Astrocyte of the cerebellum (primary cell): ENCODE results near the gene CLEC17A.

Source experiments
- DNase-seq: peaks from one replicate; pipeline ENCODE4 v3.0.0-alpha.2; 2011; ENCODE audit warnings: low read depth
- H3K4me3 ChIP-seq: 2 replicates; pipeline ENCODE4 v1.5.1; 2011; ENCODE audit warnings: mild to moderate bottlenecking, low read depth, low read length, moderate library complexity
- in situ Hi-C: cut with HindIII; loops from 2 replicates; pipeline ENCODE4 v1.10.0; 2017; ENCODE audit warnings: low sequenced_read_pairs
- TF ChIP-seq, protein P1 (sequence below): IDR thresholded peaks from 2 replicates; pipeline ENCODE4 v1.5.1; 2012; ENCODE audit warnings: low read length, low read depth, moderate library complexity, mild to moderate bottlenecking; ENCODE audit errors: missing control alignments

Gene CLEC17A

DNA sequence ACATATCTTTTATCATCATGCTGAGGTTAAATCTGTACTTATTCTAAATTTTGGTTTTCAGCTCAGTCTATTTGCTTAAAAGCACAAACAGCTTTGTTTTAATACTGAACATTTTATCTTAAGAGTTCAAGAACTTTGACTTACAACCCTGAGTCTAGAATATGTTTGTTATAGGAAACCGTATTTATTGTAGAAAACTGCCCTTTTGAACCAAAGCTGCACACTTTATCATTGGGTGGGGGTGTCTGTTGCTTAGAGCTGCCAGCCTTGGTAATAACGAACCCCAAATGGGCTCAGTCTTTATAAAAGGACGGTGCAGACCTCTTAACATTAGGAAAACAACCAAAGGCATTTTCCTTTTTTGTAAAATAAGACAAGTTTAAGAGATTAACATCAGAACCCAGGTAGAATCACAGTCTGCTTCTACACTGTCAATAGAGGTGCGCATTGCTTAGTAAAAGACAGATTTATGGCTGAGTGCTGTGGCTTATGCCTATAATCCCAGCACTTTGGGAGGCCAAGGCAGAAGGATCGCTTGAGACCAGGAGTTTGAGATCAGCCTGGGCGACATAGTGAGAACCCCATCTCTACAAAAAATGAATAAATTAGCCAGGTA, 77.1 kb downstream of the CLEC17A start:
- TF ChIP-seq, protein P1, sequence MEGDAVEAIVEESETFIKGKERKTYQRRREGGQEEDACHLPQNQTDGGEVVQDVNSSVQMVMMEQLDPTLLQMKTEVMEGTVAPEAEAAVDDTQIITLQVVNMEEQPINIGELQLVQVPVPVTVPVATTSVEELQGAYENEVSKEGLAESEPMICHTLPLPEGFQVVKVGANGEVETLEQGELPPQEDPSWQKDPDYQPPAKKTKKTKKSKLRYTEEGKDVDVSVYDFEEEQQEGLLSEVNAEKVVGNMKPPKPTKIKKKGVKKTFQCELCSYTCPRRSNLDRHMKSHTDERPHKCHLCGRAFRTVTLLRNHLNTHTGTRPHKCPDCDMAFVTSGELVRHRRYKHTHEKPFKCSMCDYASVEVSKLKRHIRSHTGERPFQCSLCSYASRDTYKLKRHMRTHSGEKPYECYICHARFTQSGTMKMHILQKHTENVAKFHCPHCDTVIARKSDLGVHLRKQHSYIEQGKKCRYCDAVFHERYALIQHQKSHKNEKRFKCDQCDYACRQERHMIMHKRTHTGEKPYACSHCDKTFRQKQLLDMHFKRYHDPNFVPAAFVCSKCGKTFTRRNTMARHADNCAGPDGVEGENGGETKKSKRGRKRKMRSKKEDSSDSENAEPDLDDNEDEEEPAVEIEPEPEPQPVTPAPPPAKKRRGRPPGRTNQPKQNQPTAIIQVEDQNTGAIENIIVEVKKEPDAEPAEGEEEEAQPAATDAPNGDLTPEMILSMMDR: no peak
- H3K4me3 ChIP-seq: no peak overlapping the region
- in situ Hi-C loops: no loop called here
- no peak for DNase-seq

DNA sequence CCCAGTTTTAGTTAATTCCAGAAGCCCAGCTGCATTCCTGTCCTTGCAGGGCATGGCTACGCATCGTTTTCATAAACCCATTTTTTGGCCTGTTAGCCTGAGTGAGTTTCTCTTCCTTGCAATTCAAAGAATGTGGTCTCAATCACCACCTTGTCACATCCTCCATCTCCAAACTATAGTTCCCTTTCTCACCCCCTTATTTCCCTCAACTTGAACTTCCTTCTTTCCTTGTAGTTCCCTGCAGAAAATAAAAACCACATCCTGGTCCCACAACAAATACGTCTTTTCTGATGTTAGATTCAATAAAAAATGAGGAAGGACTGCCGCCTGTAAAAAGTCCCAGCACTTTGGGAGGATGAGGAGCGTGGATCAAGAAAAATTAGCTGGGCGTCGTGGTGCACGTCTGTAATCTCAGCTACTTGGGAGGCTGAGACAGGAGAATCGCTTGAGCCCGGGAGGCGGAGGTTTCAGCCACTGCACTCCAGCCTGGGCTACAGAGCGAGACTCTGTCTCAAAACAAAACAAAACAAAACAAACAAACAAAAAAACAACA, 78.6 kb downstream of the CLEC17A start:
- H3K4me3 ChIP-seq: no peak overlapping the region
- TF ChIP-seq, protein P1: no peak
- DNase-seq: no peak
- in situ Hi-C loops: no loop called here
